ENCODE measurements around the gene NR2F1. TPM values are rescaled to one million over a fixed set of nuclear protein-coding genes. Genes with fewer than 3 reads are reported as not detected.

NR2F1 gene
- total and polyA plus RNA-seq, 2 experiments from 2014 or later = not detected

DNA sequence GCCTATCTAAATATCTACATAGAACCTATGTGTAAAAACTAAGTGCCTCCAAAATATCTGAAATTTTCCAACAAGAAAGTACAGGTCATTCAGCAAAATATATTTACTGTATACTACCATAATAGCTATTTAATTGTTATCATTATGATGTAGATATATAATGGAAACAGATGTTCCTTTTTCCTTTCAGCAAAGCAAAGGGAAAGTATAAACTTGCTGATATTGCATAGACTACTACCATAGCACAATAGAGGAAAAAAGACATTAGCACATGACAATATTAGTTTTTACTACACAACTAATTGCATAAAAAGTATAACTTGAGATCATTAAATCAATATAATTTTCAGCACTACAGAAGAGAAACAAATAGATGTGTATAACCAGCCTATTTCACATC is 16.9 kb upstream of the NR2F1 start:
- no peaks in the 10 kb centered on the region for H4K20me1 ChIP-seq (replicated peaks; ENCODE audit: insufficient read depth)
- H3K4me1 ChIP-seq (ENCODE audit: insufficient read depth) = peaks cover 14% of the 10 kb centered on the region
- no peaks in the 10 kb centered on the region for H3K36me3 ChIP-seq (ENCODE audit: insufficient read depth)
- ATAC-seq = no peak
- Mint-ChIP-seq H3K36me3 (ENCODE audit: low read depth) (no peaks in the 10 kb centered on the region), H3K4me3 (no peak overlapping the region), H3K27me3 (ENCODE audit: insufficient read depth, low read depth, poor library complexity) (peaks cover 26% of the 10 kb centered on the region), H3K27ac (no peak overlapping the region), H3K9me3 (no peaks in the 10 kb centered on the region), H3K4me1 (peaks cover 13% of the 10 kb centered on the region)
- H3K4me2 ChIP-seq = no peak overlapping the region
- peaks cover 47% of the 10 kb centered on the region for H3K27me3 ChIP-seq (ENCODE audit: insufficient read depth)
- no peaks in the 10 kb centered on the region for H3K9me2 ChIP-seq (ENCODE audit: insufficient read depth)
- no peak for DNase-seq (ENCODE audit: low spot score)
- H3F3A ChIP-seq (replicated peaks; ENCODE audit: low read depth) = peaks cover 12% of the 10 kb centered on the region; the same call in 1 of the 2 replicates
- TF ChIP-seq ZNF114 (CRISPR knock-in tag; IDR thresholded peaks at IDR 0.05) = no peak
- no peak for TF ChIP-seq EZH2phosphoT487 (IDR thresholded peaks at IDR 0.05; ENCODE audit: unreplicated experiment)
- no peak for TF ChIP-seq CREB1 (CRISPR knock-in tag; IDR thresholded peaks at IDR 0.05; ENCODE audit: low read depth)
- TF ChIP-seq JUNB (IDR thresholded peaks at IDR 0.05; ENCODE audit: unreplicated experiment) = no peak
- TF ChIP-seq, protein P1, sequence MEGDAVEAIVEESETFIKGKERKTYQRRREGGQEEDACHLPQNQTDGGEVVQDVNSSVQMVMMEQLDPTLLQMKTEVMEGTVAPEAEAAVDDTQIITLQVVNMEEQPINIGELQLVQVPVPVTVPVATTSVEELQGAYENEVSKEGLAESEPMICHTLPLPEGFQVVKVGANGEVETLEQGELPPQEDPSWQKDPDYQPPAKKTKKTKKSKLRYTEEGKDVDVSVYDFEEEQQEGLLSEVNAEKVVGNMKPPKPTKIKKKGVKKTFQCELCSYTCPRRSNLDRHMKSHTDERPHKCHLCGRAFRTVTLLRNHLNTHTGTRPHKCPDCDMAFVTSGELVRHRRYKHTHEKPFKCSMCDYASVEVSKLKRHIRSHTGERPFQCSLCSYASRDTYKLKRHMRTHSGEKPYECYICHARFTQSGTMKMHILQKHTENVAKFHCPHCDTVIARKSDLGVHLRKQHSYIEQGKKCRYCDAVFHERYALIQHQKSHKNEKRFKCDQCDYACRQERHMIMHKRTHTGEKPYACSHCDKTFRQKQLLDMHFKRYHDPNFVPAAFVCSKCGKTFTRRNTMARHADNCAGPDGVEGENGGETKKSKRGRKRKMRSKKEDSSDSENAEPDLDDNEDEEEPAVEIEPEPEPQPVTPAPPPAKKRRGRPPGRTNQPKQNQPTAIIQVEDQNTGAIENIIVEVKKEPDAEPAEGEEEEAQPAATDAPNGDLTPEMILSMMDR (conservative IDR thresholded peaks at IDR 0.05; ENCODE audit: low read depth in 2 of 2) = no peak
- TF ChIP-seq, protein P2, sequence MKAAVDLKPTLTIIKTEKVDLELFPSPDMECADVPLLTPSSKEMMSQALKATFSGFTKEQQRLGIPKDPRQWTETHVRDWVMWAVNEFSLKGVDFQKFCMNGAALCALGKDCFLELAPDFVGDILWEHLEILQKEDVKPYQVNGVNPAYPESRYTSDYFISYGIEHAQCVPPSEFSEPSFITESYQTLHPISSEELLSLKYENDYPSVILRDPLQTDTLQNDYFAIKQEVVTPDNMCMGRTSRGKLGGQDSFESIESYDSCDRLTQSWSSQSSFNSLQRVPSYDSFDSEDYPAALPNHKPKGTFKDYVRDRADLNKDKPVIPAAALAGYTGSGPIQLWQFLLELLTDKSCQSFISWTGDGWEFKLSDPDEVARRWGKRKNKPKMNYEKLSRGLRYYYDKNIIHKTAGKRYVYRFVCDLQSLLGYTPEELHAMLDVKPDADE (IDR thresholded peaks at IDR 0.05) = no peak
- no peak for TF ChIP-seq STAT1 (IDR thresholded peaks at IDR 0.05; ENCODE audit: unreplicated experiment)
- no peak for TF ChIP-seq POLR2AphosphoS5 (IDR thresholded peaks at IDR 0.05; ENCODE audit: low read depth)
- no peak for TF ChIP-seq ZNF331 (CRISPR knock-in tag; IDR thresholded peaks at IDR 0.05; ENCODE audit: low read depth)
- TF ChIP-seq, protein P3, sequence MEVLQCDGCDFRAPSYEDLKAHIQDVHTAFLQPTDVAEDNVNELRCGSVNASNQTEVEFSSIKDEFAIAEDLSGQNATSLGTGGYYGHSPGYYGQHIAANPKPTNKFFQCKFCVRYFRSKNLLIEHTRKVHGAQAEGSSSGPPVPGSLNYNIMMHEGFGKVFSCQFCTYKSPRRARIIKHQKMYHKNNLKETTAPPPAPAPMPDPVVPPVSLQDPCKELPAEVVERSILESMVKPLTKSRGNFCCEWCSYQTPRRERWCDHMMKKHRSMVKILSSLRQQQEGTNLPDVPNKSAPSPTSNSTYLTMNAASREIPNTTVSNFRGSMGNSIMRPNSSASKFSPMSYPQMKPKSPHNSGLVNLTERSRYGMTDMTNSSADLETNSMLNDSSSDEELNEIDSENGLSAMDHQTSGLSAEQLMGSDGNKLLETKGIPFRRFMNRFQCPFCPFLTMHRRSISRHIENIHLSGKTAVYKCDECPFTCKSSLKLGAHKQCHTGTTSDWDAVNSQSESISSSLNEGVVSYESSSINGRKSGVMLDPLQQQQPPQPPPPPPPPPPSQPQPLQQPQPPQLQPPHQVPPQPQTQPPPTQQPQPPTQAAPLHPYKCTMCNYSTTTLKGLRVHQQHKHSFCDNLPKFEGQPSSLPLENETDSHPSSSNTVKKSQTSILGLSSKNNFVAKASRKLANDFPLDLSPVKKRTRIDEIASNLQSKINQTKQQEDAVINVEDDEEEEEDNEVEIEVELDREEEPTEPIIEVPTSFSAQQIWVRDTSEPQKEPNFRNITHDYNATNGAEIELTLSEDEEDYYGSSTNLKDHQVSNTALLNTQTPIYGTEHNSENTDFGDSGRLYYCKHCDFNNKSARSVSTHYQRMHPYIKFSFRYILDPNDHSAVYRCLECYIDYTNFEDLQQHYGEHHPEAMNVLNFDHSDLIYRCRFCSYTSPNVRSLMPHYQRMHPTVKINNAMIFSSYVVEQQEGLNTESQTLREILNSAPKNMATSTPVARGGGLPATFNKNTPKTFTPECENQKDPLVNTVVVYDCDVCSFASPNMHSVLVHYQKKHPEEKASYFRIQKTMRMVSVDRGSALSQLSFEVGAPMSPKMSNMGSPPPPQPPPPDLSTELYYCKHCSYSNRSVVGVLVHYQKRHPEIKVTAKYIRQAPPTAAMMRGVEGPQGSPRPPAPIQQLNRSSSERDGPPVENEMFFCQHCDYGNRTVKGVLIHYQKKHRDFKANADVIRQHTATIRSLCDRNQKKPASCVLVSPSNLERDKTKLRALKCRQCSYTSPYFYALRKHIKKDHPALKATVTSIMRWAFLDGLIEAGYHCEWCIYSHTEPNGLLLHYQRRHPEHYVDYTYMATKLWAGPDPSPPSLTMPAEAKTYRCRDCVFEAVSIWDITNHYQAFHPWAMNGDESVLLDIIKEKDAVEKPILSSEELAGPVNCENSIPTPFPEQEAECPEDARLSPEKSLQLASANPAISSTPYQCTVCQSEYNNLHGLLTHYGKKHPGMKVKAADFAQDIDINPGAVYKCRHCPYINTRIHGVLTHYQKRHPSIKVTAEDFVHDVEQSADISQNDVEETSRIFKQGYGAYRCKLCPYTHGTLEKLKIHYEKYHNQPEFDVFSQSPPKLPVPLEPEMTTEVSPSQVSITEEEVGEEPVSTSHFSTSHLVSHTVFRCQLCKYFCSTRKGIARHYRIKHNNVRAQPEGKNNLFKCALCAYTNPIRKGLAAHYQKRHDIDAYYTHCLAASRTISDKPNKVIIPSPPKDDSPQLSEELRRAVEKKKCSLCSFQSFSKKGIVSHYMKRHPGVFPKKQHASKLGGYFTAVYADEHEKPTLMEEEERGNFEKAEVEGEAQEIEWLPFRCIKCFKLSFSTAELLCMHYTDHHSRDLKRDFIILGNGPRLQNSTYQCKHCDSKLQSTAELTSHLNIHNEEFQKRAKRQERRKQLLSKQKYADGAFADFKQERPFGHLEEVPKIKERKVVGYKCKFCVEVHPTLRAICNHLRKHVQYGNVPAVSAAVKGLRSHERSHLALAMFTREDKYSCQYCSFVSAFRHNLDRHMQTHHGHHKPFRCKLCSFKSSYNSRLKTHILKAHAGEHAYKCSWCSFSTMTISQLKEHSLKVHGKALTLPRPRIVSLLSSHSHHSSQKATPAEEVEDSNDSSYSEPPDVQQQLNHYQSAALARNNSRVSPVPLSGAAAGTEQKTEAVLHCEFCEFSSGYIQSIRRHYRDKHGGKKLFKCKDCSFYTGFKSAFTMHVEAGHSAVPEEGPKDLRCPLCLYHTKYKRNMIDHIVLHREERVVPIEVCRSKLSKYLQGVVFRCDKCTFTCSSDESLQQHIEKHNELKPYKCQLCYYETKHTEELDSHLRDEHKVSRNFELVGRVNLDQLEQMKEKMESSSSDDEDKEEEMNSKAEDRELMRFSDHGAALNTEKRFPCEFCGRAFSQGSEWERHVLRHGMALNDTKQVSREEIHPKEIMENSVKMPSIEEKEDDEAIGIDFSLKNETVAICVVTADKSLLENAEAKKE (CRISPR knock-in tag; IDR thresholded peaks at IDR 0.05) = no peak
- TF ChIP-seq EZH2 (IDR thresholded peaks at IDR 0.05; ENCODE audit: low read depth, unreplicated experiment) = no peak
- no peak for TF ChIP-seq NANOG (IDR thresholded peaks at IDR 0.05; ENCODE audit: borderline replicate concordance)
- TF ChIP-seq, protein P4, sequence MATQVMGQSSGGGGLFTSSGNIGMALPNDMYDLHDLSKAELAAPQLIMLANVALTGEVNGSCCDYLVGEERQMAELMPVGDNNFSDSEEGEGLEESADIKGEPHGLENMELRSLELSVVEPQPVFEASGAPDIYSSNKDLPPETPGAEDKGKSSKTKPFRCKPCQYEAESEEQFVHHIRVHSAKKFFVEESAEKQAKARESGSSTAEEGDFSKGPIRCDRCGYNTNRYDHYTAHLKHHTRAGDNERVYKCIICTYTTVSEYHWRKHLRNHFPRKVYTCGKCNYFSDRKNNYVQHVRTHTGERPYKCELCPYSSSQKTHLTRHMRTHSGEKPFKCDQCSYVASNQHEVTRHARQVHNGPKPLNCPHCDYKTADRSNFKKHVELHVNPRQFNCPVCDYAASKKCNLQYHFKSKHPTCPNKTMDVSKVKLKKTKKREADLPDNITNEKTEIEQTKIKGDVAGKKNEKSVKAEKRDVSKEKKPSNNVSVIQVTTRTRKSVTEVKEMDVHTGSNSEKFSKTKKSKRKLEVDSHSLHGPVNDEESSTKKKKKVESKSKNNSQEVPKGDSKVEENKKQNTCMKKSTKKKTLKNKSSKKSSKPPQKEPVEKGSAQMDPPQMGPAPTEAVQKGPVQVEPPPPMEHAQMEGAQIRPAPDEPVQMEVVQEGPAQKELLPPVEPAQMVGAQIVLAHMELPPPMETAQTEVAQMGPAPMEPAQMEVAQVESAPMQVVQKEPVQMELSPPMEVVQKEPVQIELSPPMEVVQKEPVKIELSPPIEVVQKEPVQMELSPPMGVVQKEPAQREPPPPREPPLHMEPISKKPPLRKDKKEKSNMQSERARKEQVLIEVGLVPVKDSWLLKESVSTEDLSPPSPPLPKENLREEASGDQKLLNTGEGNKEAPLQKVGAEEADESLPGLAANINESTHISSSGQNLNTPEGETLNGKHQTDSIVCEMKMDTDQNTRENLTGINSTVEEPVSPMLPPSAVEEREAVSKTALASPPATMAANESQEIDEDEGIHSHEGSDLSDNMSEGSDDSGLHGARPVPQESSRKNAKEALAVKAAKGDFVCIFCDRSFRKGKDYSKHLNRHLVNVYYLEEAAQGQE (IDR thresholded peaks at IDR 0.05; ENCODE audit: unreplicated experiment) = no peak
- H3K4me3 ChIP-seq = no peak overlapping the region
- H3K27ac ChIP-seq (ENCODE audit: low read depth) = no peak overlapping the region
- H2AFZ ChIP-seq = no peak overlapping the region
- no peaks in the 10 kb centered on the region for H3K79me2 ChIP-seq (replicated peaks; ENCODE audit: insufficient read depth)
